ENCODE measurements around the gene FSTL4.

The FSTL4 gene

GRCh38 chr5:133336121-133336968 is 276.0 kb downstream of the FSTL4 start:
- FAIRE-seq: no peak

- FAIRE-seq: no peak
Measured at GRCh38 chr5:133334796-133335639, 277.3 kb downstream of the FSTL4 start.

- FAIRE-seq: no peak
Measured at GRCh38 chr5:133333326-133334150, 278.8 kb downstream of the FSTL4 start.

GRCh38 chr5:133332439-133333024 is 279.8 kb downstream of the FSTL4 start:
- no peak for FAIRE-seq

GRCh38 chr5:133331941-133332340 is 280.4 kb downstream of the FSTL4 start:
- FAIRE-seq: no peak

- no peak for FAIRE-seq
Measured at GRCh38 chr5:133330956-133331355, 281.4 kb downstream of the FSTL4 start.

- no peak for FAIRE-seq
Measured at GRCh38 chr5:133328800-133329199, 283.5 kb downstream of the FSTL4 start.

GRCh38 chr5:133327946-133328401 is 284.4 kb downstream of the FSTL4 start:
- no peak for FAIRE-seq

GRCh38 chr5:133326361-133326760 is 286.0 kb downstream of the FSTL4 start:
- FAIRE-seq: no peak

GRCh38 chr5:133325864-133326263 is 286.5 kb downstream of the FSTL4 start:
- no peak for FAIRE-seq

- no peak for FAIRE-seq
Measured at GRCh38 chr5:133324926-133325325, 287.4 kb downstream of the FSTL4 start.

GRCh38 chr5:133323494-133324457 is 288.6 kb downstream of the FSTL4 start:
- FAIRE-seq: no peak

- no peak for FAIRE-seq
Measured at GRCh38 chr5:133322743-133323142, 289.6 kb downstream of the FSTL4 start.

GRCh38 chr5:133321833-133322420 is 290.4 kb downstream of the FSTL4 start:
- FAIRE-seq: no peak

- no peak for FAIRE-seq
Measured at GRCh38 chr5:133321286-133321832, 291.0 kb downstream of the FSTL4 start.

GRCh38 chr5:133319905-133320520 is 292.3 kb downstream of the FSTL4 start:
- FAIRE-seq: no peak

GRCh38 chr5:133319244-133319643 is 293.1 kb downstream of the FSTL4 start:
- FAIRE-seq: no peak

GRCh38 chr5:133317558-133317957 is 294.8 kb downstream of the FSTL4 start:
- no peak for FAIRE-seq

- no peak for FAIRE-seq
Measured at GRCh38 chr5:133316346-133317343, 295.7 kb downstream of the FSTL4 start.

All from colon (tissue), 2 donors.